ENCODE measurements around the gene HTT. TPM values are rescaled to one million over a fixed set of nuclear protein-coding genes. Genes with fewer than 3 reads are reported as not detected.
A peak's percentile ranks its signal among the peaks of the same experiment; 100 is the strongest.

HTT gene
- total RNA-seq, 1 experiment from 2014 or later, result 6.4 TPM

DNA sequence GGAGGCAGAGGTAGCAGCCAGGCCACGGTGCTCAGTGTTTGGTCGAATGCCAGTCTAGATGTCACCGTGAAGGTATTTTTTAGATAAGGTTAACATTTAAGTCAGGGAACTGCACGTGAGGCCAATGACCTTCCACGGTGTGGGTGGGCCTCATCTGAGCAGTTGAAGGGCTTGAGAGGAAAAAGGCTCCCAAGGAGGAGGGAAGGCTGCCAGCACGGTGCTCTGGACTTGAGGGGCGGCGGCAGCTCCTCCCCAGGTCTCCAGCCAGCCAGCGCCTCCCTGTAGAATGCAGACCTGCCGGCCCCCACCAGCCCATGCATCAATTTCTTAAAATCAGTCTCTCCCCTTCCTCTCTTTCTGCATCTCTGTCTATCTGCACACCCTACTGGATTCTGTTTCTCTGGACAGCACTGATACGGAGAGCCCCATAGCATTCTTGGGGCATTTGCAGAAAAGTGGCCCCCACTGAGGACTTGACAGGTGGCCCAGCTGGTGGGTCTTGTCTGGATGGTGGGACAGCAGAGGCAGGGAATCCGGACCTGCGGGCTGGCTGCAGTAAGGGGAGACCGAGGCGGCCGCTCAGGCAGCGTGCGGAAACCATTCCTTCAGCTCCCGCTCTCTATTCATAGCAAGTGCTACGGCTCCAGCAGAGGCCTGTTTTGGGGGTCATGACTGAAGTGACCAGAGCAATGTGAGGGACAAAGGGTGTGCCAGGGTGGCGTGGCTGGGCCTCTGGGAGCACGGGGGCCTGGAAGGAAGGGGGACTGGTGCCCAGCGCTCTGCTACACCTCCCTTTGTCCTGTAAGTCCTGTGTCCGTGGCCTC lies 210.5 kb downstream of the HTT start:
- no peaks in the 10 kb centered on the region for H3K27me3 ChIP-seq
- DNase-seq, result no peak

DNA sequence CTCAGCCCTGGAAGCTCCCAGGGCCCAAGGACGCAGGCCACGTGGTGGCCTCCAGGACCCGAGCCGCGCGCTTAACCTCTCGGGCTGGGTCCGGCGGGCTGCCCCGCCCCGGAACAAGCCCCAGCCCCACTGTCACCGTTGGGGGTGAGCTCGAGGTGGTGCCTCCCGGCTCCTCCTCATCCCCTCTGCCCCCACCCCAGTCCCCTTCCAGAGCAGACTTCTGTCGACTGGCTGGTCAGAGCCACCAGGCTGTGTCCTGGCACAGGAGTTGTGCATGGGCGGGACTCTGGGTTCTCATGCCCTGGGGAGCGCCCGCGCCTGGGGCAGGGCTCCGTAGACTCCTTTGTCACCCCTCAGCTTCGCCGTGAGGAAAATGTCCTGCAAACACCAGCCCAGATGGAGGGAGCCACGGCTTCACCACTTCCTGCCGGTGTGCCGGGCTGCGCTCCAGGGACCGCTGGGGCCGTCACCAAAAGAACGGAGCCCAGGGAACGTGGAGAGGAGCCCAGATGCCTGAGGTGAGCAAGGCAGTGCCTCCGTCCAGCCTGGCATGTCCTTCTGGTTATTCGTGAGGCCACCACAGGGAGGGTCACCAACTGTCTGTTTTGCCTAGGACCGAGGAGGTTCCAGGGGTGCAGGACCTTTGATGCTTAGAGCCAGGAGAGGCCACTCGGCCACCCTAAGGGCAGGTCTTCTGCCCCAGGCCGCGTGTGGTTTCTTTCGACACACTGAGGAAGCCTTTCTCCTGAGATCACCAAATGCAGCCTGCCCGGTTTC lies 211.3 kb downstream of the HTT start:
- Histone ChIP-seq H3K36me3 (no peaks in the 10 kb centered on the region), H3K4me3 (no peak overlapping the region), H3K27me3 (no peaks in the 10 kb centered on the region), H3K9me3 (no peaks in the 10 kb centered on the region)
- DNase-seq, result peak; percentile 23

More for the DNA sequence above, 210.5 kb downstream of the HTT start:
- Histone ChIP-seq H3K4me3 (no peak overlapping the region), H3K9me3 (no peaks in the 10 kb centered on the region), H3K36me3 (no peaks in the 10 kb centered on the region)

DNA sequence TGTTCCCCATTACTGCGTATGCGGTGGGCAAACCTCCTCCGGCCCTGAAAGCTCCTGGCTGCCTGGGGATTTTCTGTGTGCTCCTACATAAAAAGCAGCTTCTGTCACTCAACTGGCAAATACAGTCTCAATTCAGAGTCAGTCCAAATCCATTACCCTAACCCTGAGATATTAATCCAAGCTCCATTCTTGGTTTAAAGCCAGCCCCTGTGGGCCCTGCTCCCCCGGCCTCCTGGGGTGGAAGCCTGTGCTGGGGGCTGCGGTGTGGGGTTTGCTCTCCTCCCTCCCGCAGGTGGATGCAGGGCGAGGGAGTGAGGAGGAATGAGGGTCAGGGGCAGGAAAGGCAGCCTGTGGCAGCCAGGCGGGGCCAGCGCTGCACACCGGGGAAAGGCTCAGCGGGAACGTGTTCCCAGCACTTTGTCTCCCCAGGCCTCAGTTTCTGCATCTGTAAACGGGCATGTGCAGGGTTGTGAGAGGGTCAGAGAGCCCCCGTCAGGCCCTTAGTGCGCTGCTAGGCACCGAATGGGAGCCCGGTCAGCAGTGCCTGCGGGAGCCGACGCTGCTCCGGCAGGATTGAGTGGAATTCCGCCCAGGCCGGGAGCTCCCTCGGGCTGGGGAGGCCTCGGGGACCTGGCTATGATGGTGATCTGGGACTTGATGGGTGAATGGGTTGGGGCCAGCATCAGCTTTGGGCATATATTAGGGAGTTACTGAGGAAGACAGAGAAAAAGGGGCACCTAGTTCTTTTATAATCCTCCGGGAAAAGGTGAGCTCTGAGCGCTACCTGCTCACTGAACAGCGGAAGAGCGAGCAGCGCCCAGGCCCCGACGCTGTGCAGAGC lies 212.1 kb downstream of the HTT start:
- Histone ChIP-seq H3K9me3 (no peaks in the 10 kb centered on the region), H3K4me3 (no peak overlapping the region), H3K27me3 (no peaks in the 10 kb centered on the region), H3K36me3 (no peaks in the 10 kb centered on the region)
- no peak for DNase-seq

DNA sequence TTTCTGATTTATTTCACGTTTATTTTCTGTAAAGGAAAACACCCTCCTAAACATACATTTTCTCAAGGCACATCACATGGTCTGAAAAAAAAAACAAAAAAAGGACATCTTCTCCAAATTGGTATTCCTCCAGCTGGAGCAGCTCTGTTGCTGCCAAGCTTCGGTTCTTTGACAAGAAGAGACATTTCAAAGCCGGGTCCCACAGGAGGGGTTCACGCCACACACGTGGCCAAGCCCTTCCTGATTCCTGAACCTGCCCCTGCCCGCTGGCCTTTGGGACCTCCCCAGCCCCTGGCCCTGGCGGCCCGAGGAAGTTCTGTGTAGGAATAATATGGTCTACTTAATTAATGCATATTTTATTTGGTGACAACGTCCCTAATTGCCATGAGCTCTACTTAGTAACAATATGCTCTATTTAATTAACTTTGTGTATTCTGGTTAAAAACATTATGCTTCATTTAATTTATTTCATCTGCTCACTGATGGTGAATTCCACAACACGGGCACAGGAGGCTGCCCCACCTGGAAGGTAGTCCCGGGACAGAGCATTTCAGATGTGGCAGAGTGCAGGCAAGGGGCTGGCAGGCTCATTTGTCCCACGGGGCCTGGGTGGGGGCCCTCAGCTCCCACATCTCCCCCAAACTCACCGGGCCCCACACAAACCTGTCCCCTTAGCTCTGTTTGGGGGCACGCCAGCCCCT lies 212.9 kb downstream of the HTT start:
- Histone ChIP-seq H3K4me3 (no peak overlapping the region), H3K27me3 (no peaks in the 10 kb centered on the region), H3K36me3 (no peaks in the 10 kb centered on the region), H3K9me3 (no peaks in the 10 kb centered on the region)
- DNase-seq, result no peak

DNA sequence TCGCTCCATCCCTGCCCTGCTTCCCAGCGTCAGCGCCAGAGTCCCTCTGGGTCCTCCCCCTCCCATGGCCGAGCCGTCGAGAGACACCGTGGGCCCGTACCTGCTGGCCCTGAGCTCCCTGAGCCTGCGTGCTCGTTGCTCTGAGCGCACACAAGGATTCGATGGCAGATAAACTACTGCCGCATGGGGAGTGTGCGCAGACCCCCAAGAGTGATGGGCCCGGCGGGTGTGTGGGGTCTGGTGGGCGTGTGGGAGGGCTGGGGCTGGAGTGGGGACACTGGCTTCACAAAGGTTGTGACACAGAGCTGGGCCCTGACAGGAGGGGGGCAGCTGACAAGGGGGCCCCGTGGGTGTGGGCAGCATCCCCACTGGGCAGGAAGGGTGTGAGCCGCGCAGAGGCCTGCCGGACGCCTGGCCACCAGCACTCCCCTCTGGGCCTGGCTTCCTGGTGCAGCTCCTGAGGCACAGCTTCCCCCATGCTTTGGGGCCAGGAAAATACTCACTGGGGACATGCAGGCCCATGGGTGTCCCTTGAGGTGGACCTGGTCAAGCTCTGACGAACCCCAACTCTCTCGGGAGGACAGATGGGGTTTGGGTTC lies 213.6 kb downstream of the HTT start:
- no peak for DNase-seq
- H3K9me3 ChIP-seq, result no peaks in the 10 kb centered on the region
- no peaks in the 10 kb centered on the region for H3K27me3 ChIP-seq
- no peak overlapping the region for H3K4me3 ChIP-seq
- no peaks in the 10 kb centered on the region for H3K36me3 ChIP-seq

DNA sequence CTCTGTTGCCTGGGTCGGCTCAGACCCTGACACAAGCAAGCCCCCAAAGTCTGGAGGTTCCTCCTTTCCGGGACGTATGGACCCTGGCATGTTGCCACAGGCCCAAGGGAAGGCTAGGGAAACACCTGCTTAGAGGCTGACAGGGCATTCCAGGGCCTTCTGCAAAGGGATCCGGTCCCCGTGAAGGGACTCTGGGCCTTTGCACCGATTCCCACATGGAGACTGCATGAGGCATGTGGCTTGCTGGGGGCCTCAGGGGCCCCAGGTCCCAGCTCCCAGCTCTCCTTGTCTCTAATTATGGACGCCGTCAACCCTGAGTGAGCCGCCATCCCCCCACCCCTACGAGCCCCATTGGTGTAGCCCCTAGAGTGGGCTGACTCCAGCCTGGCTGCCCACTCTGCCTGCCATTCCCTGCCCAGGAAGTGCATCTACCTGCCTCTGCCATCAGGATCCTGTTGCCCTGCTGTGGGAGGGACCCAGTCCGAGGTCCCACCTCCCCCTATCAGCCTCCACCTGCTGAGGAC lies 214.2 kb downstream of the HTT start:
- Histone ChIP-seq H3K4me3 (no peak overlapping the region), H3K27me3 (no peaks in the 10 kb centered on the region), H3K36me3 (no peaks in the 10 kb centered on the region), H3K9me3 (no peaks in the 10 kb centered on the region)
- DNase-seq, result no peak

DNA sequence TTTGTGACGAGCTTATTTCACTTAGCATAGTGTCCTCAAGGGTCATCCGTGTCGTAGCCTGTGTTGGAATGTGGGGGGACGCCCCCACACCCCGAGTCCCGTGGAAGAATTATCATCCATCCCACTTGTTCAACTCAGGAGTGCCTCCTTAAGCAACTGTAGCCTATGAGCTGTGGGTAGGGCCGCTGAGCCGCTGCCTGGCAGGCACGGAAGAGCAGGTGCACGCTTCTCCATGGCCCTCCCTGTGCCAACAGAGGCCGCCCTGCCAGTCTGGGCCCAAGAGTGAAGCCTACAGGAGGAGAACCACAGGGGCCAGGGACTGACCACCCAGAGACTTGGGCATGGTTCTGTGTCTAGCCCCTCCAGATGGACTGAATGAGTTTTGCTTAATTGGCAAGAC lies 216.0 kb downstream of the HTT start:
- Histone ChIP-seq H3K27me3 (no peaks in the 10 kb centered on the region), H3K9me3 (no peaks in the 10 kb centered on the region), H3K36me3 (no peaks in the 10 kb centered on the region), H3K4me3 (no peak overlapping the region)
- no peak for DNase-seq

DNA sequence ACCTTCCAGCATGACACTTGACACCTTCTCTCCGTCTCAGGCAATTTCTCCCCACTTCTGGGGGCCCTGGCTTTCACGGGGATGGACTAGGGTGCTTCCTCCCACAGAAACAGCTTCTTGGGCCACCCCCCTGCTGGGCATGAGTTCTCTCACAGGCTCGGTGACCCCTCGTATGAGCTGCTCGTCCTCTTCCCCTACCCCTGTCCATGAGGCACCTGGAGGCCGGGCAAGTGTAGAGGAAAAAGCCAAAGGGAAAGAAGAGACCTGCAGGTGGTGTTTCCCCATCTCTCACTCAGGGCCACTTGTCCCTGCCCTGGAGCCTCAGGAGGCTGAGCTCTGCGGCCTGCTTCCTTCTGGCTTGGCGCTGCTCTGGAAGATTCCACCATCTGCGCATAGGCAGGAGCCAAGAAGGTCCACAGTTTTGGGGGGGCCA lies 216.4 kb downstream of the HTT start:
- H3K27me3 ChIP-seq, result no peaks in the 10 kb centered on the region
- no peaks in the 10 kb centered on the region for H3K9me3 ChIP-seq
- no peak for DNase-seq
- H3K36me3 ChIP-seq, result no peaks in the 10 kb centered on the region
- H3K4me3 ChIP-seq, result no peak overlapping the region

DNA sequence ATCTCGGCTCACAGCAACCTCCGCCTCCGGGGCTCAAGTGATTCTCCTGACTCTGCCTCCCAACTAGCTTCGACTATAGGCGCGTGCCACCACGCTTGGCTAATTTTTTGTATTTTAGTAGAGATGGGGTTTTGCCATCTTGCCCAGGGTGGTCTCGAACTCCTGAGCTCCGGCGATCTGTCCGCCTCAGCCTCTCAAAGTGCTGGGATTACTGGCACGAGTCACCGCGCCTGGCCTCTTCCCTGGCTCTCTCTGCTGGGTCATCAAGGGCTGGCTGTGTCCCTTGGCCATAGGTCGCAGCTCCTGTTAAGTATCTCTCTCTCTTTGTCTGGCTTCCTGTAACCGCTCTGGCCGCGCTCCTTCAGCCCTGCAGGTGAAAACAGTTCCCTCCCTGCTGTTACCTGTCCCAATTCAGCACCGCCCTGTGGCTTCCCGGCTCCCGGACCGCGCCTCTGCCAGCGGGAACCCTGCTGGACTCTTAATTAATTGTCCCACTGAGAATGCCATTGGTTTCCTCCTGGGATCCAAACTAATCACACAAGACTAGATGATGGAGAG lies 217.0 kb downstream of the HTT start:
- peak overlapping the region; percentile 67 for H3K4me3 ChIP-seq
- H3K36me3 ChIP-seq, result no peaks in the 10 kb centered on the region
- DNase-seq, result no peak
- no peaks in the 10 kb centered on the region for H3K9me3 ChIP-seq
- H3K27me3 ChIP-seq, result no peaks in the 10 kb centered on the region

DNA sequence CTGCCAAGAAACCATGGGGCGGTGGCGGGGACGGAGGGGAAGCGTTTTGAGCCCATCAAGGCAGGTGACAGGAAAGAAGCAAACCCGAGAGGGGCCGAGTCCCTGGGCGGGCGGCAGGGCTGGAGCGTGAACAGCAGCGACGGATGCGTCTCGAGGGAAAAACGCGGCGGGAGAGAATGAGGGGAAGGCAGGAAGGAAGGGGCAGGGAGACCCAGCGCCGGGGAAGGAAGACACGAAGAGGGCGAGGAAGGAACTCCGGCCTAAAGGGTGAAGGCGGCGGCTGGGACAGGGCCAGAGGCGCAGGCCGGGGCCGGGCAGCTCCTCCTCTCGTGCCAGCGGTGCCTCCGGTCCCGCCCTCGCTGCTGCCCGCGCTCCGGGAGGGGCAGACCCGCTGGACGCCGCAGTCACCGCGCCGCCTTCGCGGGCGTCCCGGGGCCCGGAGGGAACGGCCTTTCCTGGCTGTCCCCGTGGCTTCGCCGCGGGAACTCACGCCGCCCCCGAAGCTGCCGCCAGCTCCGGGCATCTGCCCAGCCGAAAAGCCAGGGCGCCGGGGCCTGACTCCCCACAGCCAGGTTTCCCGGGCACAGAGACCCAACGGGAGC lies 217.6 kb downstream of the HTT start:
- no peaks in the 10 kb centered on the region for H3K9me3 ChIP-seq
- DNase-seq, result peak; percentile 69
- no peaks in the 10 kb centered on the region for H3K27me3 ChIP-seq
- H3K36me3 ChIP-seq, result no peaks in the 10 kb centered on the region
- H3K4me3 ChIP-seq, result peak overlapping the region; percentile 67

DNA sequence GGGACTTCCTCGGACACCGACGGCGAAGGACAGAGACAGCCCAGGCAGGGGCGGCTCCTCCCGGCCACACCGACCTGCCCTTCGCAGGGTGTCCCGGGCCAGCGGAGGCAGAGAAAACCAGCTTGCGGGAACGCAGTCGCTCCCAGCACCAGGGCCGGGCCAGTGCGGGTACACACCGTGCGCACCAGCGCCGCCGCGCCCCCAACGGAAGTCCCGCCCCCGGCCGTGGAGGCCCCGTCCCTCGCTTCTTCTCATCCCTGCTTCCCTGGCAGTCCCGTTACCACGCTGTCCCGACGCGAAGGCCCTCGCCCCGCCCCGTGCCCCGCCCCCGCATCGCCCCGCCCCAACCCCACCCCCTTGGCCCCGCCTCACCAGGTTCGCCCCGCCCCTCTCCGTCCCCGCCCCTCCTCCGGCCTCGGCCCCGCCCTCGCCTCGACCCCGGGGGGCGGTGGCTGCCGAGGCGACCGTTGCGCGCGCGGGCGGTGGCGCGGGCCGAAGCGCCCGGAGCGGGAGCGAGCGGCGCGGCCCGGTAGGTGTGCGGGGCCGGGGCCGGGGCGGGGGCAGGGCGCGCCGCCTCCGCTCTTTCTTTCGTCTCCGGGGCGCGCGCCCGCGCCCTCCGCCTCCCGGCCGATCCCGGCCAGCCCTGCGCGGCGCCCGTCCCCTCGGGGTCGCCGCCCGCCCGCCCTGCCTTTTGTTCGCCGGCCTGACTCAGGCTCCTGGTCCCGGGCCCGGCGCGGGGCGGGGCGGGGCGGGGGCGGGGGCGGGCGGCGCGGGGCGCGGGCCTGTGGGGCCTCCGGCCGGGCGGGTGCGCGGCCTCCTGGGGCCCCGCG lies 218.3 kb downstream of the HTT start, which contains the start of gene RGS12:
Gene RGS12 (plus strand): TSS at position 451 of the 830 bp plus-strand sequence. CDS start 23,150 bp downstream, outside the sequence.
- Histone ChIP-seq H3K4me3 (peak within 1 kb of the TSS; percentile 67), H3K9me3 (no peaks in the 10 kb centered on the region), H3K27me3 (no peaks in the 10 kb centered on the region), H3K36me3 (no peaks in the 10 kb centered on the region)
- peak; percentile 93 for DNase-seq

All from MG63 (cell line).